Gastroesophageal sphincter (tissue), 4 donors: Measurements from ENCODE around the gene CCDC91. TPM values are rescaled to one million over a fixed set of nuclear protein-coding genes. Genes with fewer than 3 reads are reported as not detected.

Source experiments
- ATAC-seq: fragments of 150-250 bp; one replicate; pipeline ENCODE4 v1.9.1; 2016; ENCODE audit warnings: mild to moderate bottlenecking, moderate library complexity
- H3K27ac ChIP-seq, 4 donors: fragments of 200-600 bp; sonication (generic) in 3 of 4; 1 replicate in 3 of 4; 2 replicates in 1 of 4; pipeline ENCODE4 v1.5.1; 2016 to 2019
- H3K27me3 ChIP-seq: fragments of 200-600 bp; sonication (generic); one replicate; pipeline ENCODE4 v1.5.1; 2019
- H3K36me3 ChIP-seq, 2 donors: fragments of 200-600 bp; sonication (generic); one replicate each; pipeline ENCODE4 v1.5.1; 2019; ENCODE audit warnings: control low read depth in 1 of 2
- H3K4me1 ChIP-seq, 3 donors: fragments of 200-600 bp; sonication (generic); 1 replicate in 2 of 3; 2 replicates in 1 of 3; pipeline ENCODE4 v1.5.1; 2016 to 2019; ENCODE audit warnings: control low read depth in 2 of 3
- H3K4me3 ChIP-seq, 2 donors: fragments of 200-600 bp; sonication (generic); one replicate each; pipeline ENCODE4 v1.5.1; 2019; ENCODE audit warnings: mild to moderate bottlenecking in 1 of 2, moderate library complexity in 1 of 2
- H3K9me3 ChIP-seq, 3 donors: fragments of 200-600 bp; sonication (generic); one replicate each; pipeline ENCODE4 v1.5.1; 2017 to 2019; ENCODE audit warnings: control low read depth in 2 of 3
- CTCF ChIP-seq, 4 experiments: fragments of 200-600 bp in 2 of 4; fragments of 450-650 bp in 2 of 4; sonication (generic) in 1 of 4; IDR thresholded peaks; one replicate each; pipeline ENCODE4 v1.5.1; 2017 to 2019; ENCODE audit warnings: antibody characterized with exemption in 4 of 4, mild to moderate bottlenecking in 2 of 4, moderate library complexity in 2 of 4
- EP300 ChIP-seq: sonication (generic); formaldehyde crosslinking; IDR thresholded peaks from one replicate; pipeline ENCODE4 v1.6.1; 2017; ENCODE audit warnings: antibody characterized with exemption, mild to moderate bottlenecking
- POLR2A ChIP-seq, 2 donors: fragments of 450-650 bp; IDR thresholded peaks; one replicate each; pipeline ENCODE4 v1.6.1; 2017; ENCODE audit warnings: antibody characterized with exemption in 2 of 2, mild to moderate bottlenecking in 2 of 2, moderate library complexity in 1 of 2
- POLR2AphosphoS5 ChIP-seq: sonication (generic); formaldehyde crosslinking; IDR thresholded peaks from one replicate; pipeline ENCODE4 v1.6.1; 2017; ENCODE audit warnings: antibody characterized with exemption
- WGBS, 2 donors: methylation state at CpG; one replicate each; pipeline ENCODE4 v1.1.5; 2018; ENCODE audit warnings: low coverage in 1 of 2; 5-methylcytosine and 5-hydroxymethylcytosine counted together
- total RNA-seq, 4 donors: library from RNA; depleted of rRNA; stranded (reverse); fragments of >200 nt; gene quantifications; one replicate each; pipeline ENCODE4 v1.1.0, GENCODE V29; 2016

The CCDC91 gene
- total RNA-seq, 4 donors from 2014 or later: 53.1 to 93.4 (median 64.0) TPM

GRCh38 chr12:28563936-28564335 lies 373.7 kb downstream of the CCDC91 start:
- no peaks in the 10 kb centered on the region for H3K36me3 ChIP-seq
- no peak overlapping the region for H3K27ac ChIP-seq
- peak; percentile 57 for ATAC-seq
- no peaks in the 10 kb centered on the region for H3K9me3 ChIP-seq
- H3K4me3 ChIP-seq: no peak overlapping the region
- H3K4me1 ChIP-seq: peaks cover 0 to 15% (median 0%) of the 10 kb centered on the region in 3 donors
- H3K27me3 ChIP-seq: no peaks in the 10 kb centered on the region
- TF ChIP-seq POLR2AphosphoS5 (no peak), EP300 (no peak), POLR2A (IDR thresholded peaks at IDR 0.05) (no peak), CTCF (IDR thresholded peaks at IDR 0.05) (no peak)
- 47 to 60% methylated on average over 2 of the region's 2 CpGs for WGBS, 2 donors

- Histone ChIP-seq H3K27ac (peak overlapping the region in 2 of 4 donors; percentile 33 to 62), H3K9me3 (no peaks in the 10 kb centered on the region), H3K4me3 (no peak overlapping the region), H3K4me1 (peaks cover 0 to 32% (median 7%) of the 10 kb centered on the region in 3 donors), H3K27me3 (no peaks in the 10 kb centered on the region), H3K36me3 (no peaks in the 10 kb centered on the region)
- 17 to 48% methylated on average over 2 to 3 of the region's 3 CpGs for WGBS, 2 donors
- TF ChIP-seq POLR2A (IDR thresholded peaks at IDR 0.05) (no peak), POLR2AphosphoS5 (peak; percentile 55), CTCF (IDR thresholded peaks at IDR 0.05) (no peak), EP300 (no peak)
- no peak for ATAC-seq
These were observed 377.9 kb downstream of the CCDC91 start for GRCh38 chr12:28568118-28568517.

GRCh38 chr12:28568704-28569103 lies 378.4 kb downstream of the CCDC91 start:
- no peak for ATAC-seq
- 60 to 85% methylated on average over 6 of the region's 6 CpGs for WGBS, 2 donors
- Histone ChIP-seq H3K4me3 (no peak overlapping the region), H3K4me1 (peaks cover 0 to 32% (median 7%) of the 10 kb centered on the region in 3 donors), H3K27ac (peak overlapping the region in 3 of 4 donors; percentile 62 to 73 (median 62)), H3K36me3 (no peaks in the 10 kb centered on the region), H3K9me3 (no peaks in the 10 kb centered on the region), H3K27me3 (no peaks in the 10 kb centered on the region)
- TF ChIP-seq POLR2AphosphoS5: no peak
- no peak for TF ChIP-seq EP300
- TF ChIP-seq CTCF (IDR thresholded peaks at IDR 0.05): no peak
- TF ChIP-seq POLR2A (IDR thresholded peaks at IDR 0.05): no peak

- no peaks in the 10 kb centered on the region for H3K36me3 ChIP-seq
- peak overlapping the region; percentile 47 to 73 (median 62) for H3K27ac ChIP-seq
- no peaks in the 10 kb centered on the region for H3K27me3 ChIP-seq
- TF ChIP-seq EP300: no peak
- TF ChIP-seq CTCF (IDR thresholded peaks at IDR 0.05): no peak
- TF ChIP-seq POLR2A (IDR thresholded peaks at IDR 0.05): no peak
- peak; percentile 43 for TF ChIP-seq POLR2AphosphoS5
- H3K4me1 ChIP-seq: peaks cover 0 to 38% (median 7%) of the 10 kb centered on the region in 3 donors
- H3K9me3 ChIP-seq: no peaks in the 10 kb centered on the region
- H3K4me3 ChIP-seq: no peak overlapping the region
- ATAC-seq: peak; percentile 94
- 7 to 27% methylated on average over 2 to 3 of the region's 3 CpGs for WGBS, 2 donors
These were observed 379.6 kb downstream of the CCDC91 start for GRCh38 chr12:28569698-28570411.

- Histone ChIP-seq H3K36me3 (no peaks in the 10 kb centered on the region), H3K9me3 (no peaks in the 10 kb centered on the region)
- 75 to 87% methylated on average over 2 to 3 of the region's 3 CpGs for WGBS, 2 donors
These were observed 380.6 kb downstream of the CCDC91 start for GRCh38 chr12:28570811-28571210.

More at GRCh38 chr12:28570811-28571210, 380.6 kb downstream of the CCDC91 start:
- H3K27ac ChIP-seq: peak overlapping the region; percentile 47 to 73 (median 62)
- no peaks in the 10 kb centered on the region for H3K27me3 ChIP-seq
- TF ChIP-seq POLR2AphosphoS5 (no peak), POLR2A (IDR thresholded peaks at IDR 0.05) (no peak), CTCF (IDR thresholded peaks at IDR 0.05) (no peak), EP300 (no peak)
- ATAC-seq: no peak
- H3K4me1 ChIP-seq: peaks cover 0 to 47% (median 9%) of the 10 kb centered on the region in 3 donors
- H3K4me3 ChIP-seq: no peak overlapping the region
